ENCODE results near the gene ITPR2.
"Not testable (repeated sequence)": the region's sequence is repeated elsewhere in the genome, so short reads cannot be mapped to it uniquely, and the experiment has no call there.

The ITPR2 gene

GRCh38 chr12:26848156-26848825 is 15.3 kb upstream of the ITPR2 start:
- no peak for FAIRE-seq

GRCh38 chr12:26847431-26847830 is 14.4 kb upstream of the ITPR2 start:
- no peak for FAIRE-seq

DNA sequence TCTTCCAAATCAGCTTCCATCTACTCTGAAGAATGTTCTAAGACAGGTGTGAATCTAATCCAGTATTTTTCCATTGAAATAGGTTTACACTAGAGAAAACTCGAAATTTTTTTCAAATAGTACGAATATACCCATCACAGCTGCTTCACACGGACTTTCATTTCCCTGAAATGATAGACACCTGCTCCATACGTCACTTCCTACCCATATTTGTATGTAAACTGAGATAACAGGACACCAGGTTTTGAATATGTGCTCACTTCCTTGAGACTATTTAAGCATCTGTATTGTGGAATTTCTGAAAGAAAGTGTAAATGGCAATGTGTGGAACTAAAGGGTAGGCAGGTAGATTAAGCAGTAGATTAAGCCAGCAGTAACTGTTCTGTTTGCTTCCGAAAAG is 13.4 kb upstream of the ITPR2 start:
- no peak for FAIRE-seq

DNA sequence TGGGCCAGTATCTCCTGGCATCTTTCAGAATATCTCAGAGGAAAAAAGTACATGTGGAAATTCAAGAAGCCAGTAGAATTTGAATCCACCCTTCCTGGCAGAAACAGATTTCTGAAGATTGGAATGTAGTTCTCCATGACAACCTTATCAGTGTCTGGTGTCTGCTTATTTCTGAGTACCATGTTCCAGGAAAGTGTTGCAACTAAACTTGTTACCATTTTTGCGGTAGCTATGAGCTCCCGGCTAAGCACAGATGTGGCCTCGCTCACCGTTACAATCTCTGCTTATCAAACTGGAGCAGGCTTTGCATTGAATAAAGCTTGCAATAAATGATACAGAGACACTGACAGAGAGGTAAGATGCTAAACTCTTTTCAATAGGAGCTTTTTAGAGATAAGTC is 13.0 kb upstream of the ITPR2 start:
- no peak for FAIRE-seq

DNA sequence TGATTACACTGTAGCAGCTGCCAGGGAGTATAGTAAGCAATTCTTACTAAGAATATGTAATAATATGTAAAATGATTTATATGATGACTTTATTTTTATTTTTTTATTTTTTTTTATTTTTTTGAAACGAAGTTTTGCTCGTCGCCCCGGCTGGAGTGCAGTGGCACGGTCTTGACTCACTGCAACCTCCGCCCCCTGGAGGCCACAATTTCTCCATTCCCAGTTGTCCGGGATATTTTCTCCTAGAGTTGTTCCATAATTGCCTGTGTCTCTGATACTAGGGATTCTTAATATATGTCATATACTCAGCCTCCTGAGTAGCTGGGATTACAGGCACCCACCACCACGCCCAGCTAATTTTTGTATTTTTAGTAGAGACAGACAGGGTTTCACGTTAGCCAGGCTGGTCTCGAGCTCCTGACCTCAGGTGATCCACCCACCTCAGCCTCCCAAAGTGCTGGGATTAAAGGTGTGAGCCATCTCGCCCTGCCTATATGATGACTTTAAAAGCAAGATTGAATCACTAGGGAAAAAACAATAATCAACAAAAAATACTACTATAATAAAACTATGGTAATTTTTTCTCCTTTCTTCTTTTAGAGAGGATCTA is 12.2 kb upstream of the ITPR2 start:
- peak; percentile 85 for FAIRE-seq

DNA sequence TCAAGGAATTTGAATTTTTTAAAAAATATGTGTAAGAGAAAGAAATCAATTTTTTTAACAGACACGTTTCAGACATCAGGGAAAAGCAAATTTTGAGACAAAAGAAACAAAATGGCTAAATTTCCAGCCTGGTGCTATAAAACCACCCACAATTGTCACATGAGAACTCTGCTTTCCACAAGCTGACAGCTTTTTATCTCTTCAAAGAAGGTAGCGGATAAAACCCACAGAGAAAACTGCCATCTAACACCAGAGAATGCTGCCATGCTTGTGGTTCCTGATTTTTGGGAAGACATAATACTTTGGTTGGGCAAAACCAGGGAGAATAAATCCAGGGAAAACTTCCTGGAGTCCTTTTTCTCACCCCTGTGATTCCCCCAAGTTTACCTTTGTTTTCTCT is 10.3 kb upstream of the ITPR2 start:
- FAIRE-seq: no peak

GRCh38 chr12:26841085-26841484 is 8.1 kb upstream of the ITPR2 start:
- FAIRE-seq: no peak

DNA sequence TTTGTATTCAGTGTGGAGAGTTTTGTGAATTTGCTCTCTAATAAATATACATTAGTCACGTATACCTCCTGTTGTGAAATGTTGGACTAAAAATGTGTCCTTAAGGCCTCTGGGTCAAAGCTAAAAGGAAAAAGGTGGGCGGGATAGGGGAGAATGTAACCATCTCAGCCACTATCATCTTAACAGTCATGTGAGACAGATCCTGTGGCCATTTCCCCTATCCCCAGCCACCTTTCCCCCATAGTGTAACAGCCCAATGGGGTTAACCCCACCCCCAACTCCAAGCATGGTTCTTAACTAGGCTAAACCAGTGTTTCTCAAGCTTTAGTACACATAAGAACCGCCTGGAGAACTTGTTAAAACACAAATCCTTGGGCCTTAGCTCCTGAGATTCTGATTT is 6.5 kb upstream of the ITPR2 start:
- FAIRE-seq: no peak

GRCh38 chr12:26838888-26839416 is 6.0 kb upstream of the ITPR2 start:
- no peak for FAIRE-seq

DNA sequence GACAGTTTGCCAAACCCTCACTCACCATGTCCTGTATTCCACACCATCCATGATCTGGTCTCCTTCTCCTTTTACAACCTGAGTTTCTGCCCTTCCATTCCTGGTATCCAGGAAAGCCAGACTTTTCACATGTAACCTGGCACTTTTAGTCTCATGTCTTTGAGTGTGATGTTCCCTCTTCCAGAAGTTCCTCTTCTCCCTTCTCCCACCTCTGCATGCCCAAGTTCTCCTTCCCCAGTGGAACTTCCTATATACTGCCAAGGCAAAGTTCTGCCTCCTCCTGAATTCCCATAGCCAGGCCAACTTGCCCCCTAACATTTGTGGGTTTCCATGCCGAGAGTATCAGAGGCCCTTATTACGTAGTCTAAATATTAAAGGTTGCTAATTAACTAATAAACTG is 3.2 kb upstream of the ITPR2 start:
- FAIRE-seq: no peak

GRCh38 chr12:26834503-26835060 is 1.6 kb upstream of the ITPR2 start:
- not testable (repeated sequence) for FAIRE-seq

GRCh38 chr12:26833743-26834490 is 923 bp upstream of the ITPR2 start:
- FAIRE-seq: no peak

GRCh38 chr12:26831951-26832821 is 808 bp downstream of the ITPR2 start:
- no peak for FAIRE-seq

DNA sequence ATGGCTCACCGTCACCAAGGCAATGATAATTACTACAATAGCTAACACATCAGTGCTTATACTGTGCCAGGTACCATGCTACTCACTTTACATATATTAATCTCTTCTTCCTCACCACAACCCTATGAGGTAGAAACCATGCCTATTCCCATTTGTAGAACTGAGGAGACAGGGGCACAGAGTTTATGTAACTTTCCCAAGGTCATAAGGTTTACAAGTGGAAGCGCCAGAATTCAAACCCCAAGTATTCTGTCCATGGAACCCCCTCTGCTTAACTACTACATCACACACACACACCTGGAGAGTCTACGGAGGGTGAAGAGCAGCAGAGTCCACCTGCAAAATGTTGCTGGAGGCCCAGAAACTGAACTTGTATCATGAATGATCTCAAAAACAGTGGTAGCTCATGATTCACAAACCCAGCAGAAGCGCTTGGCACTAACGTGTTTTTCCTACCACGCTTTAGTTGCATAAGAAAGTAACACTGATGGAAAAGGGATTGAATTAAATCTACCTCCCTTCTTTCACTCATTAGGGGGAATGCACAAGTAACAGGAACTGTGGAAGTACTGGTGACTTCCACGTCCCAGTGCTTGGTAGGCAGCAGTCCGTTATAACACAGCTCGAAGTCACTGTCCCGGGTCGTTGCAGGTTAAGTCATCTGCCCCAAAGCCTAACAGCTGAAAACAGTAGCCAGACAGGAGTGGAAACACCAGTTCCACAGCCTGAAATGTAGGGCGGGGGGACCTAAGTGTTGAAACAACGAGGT is 2.0 kb downstream of the ITPR2 start:
- no peak for FAIRE-seq

DNA sequence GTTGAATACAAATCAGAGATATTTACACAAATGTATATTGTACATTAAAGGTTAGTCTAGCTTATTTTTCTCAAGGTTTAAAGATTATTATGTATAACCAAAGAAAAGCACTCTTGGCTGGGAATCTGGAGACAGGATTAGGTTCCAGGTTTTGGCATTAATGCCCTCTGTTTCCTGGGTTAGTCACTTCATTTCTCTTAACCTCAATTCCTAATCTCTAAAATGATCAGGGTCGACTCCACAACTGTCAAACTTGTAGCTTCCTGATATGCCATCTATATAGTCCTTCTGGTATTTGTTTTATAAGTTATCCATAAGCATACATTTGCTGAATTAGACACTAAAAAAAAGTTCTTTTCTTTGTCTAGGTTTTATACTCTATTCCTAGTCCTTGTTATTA is 2.6 kb downstream of the ITPR2 start:
- FAIRE-seq: no peak

DNA sequence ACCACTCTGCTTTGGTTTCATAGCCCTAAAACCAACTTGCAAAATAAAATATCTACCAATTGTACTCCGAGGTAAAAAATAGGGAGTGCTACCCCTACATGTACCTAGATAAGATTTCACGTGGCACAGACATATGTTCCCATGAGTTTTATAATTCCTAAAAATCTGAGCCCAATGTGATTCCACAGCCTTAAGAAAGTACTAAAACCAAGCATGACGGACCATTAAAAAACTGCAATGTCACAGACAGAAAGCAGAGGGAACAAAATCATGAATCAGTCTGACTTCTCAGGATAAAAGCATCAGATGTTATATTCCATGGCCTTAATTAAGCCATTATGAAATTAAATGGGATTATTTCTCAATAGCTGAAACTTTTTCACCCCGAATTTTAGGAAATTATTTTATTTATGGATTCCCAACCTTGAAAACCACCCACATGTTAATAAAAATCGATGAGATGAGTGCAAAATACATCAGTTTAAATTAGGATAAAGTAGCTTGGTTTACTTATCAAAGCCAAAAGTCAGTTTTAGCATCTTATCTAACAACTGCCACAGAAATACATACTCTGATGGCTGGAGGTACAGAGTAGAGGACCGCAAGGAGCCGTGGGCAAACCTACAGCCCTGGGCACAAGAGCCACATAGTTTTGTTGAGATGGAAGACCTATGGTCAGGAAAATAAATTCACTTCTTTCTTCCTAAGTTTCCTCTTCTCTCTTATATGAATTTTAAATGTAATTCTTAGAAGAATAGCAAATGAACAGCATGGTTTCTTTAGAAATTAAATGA is 4.5 kb downstream of the ITPR2 start:
- FAIRE-seq: no peak

DNA sequence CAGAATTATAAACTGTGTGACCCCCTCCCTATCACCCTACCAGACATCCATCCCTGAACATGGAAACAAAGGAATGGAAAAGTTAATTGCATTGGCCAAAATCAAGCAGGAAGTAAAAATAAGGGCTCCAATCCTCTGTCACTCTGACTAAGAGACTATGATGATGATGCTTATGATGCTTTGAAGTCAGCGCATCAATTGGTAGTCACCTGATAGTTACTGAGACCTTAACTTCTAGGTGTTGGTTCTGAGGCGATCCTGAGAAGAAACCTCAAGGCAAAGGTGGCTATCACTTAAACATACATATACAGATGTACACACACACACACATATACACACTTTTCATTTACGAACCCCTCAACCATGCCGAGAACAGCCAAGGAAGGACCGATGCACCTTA is 6.6 kb downstream of the ITPR2 start:
- no peak for FAIRE-seq

DNA sequence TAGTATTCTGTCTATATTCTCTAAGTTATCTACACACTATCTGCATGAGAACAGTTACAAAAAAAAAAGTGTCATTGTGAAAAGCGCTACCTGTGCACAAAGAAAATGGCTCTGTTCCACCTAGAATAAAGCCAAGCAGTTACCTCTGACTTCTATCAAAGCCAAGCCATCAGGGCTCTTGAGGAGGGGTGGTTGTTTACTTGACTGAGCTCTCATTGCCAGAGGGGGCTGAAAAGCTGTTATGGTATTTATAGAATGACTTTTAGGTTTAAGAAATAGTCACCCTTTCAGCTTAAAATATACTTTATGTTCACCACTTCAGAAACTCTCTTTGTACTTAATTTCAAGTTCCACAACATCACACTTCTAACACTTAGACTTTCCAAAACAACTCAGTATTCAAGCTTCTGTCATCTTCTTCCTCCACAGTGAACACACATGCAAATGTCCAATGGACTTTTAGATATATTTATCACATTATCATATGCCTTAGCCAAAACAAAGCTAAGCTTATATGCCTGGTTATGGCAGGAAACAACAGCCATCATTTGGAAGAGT is 7.5 kb downstream of the ITPR2 start:
- FAIRE-seq: no peak

GRCh38 chr12:26823390-26823789 is 9.6 kb downstream of the ITPR2 start:
- no peak for FAIRE-seq

GRCh38 chr12:26822026-26822425 is 11.0 kb downstream of the ITPR2 start:
- FAIRE-seq: no peak

Measured in A204.1 (cell line).